HepG2 (cell line): ENCODE results near the gene TCFL5. TPM values are rescaled to one million over a fixed set of nuclear protein-coding genes. Genes with fewer than 3 reads are reported as not detected.

Experiments used
- AGO1 ChIP-seq: fragments of 200-400 bp; formaldehyde crosslinking; IDR thresholded peaks from 2 replicates; pipeline ENCODE4 v1.6.1; 2017; ENCODE audit warnings: mild to moderate bottlenecking, low read depth, low read length, moderate library complexity; ENCODE audit not compliant: poor library complexity, severe bottlenecking
- DMAP1 ChIP-seq: IDR thresholded peaks from 2 replicates; pipeline ENCODE4 v1.6.1; 2016
- ESRRA ChIP-seq: sonication (generic); formaldehyde crosslinking; IDR thresholded peaks from 2 replicates; pipeline ENCODE4 v1.5.1; 2020; ENCODE audit warnings: mild to moderate bottlenecking, low read depth, missing genetic modification reagents
- HIC2 ChIP-seq: sonication (generic); formaldehyde crosslinking; IDR thresholded peaks from 2 replicates; pipeline ENCODE4 v1.9.0; 2022; ENCODE audit warnings: low read depth, missing genetic modification reagents
- JUNB ChIP-seq: sonication (generic); formaldehyde crosslinking; IDR thresholded peaks from 2 replicates; pipeline ENCODE4 v1.8.0; 2022; ENCODE audit warnings: missing genetic modification reagents, mild to moderate bottlenecking, borderline replicate concordance
- KDM5B ChIP-seq: sonication (generic); formaldehyde crosslinking; IDR thresholded peaks from 2 replicates; pipeline ENCODE4 v1.4.0; 2020; ENCODE audit warnings: missing genetic modification reagents, mild to moderate bottlenecking, borderline replicate concordance
- MAX ChIP-seq: IDR thresholded peaks from 2 replicates; pipeline ENCODE4 v1.6.1; 2012; ENCODE audit warnings: inconsistent platforms
- MEF2D ChIP-seq: sonication (generic); formaldehyde crosslinking; IDR thresholded peaks from 2 replicates; pipeline ENCODE4 v1.5.1; 2020; ENCODE audit warnings: mild to moderate bottlenecking, missing genetic modification reagents
- PAF1 ChIP-seq: IDR thresholded peaks from 2 replicates; pipeline ENCODE4 v1.6.1; 2016; ENCODE audit warnings: missing genetic modification reagents, missing compliant biosample characterization
- RBFOX2 ChIP-seq: fragments of 200-400 bp; formaldehyde crosslinking; IDR thresholded peaks from 2 replicates; pipeline ENCODE4 v1.6.1; 2017; ENCODE audit warnings: low read depth, mild to moderate bottlenecking, low read length
- RNF219 ChIP-seq: sonication (generic); formaldehyde crosslinking; IDR thresholded peaks from 2 replicates; pipeline ENCODE4 v1.5.0; 2020; ENCODE audit warnings: mild to moderate bottlenecking, missing genetic modification reagents
- SP2 ChIP-seq: sonication (generic); formaldehyde crosslinking; IDR thresholded peaks from 2 replicates; pipeline ENCODE4 v1.5.1; 2020; ENCODE audit warnings: mild to moderate bottlenecking, missing genetic modification reagents
- SPEN ChIP-seq: sonication (generic); formaldehyde crosslinking; IDR thresholded peaks from 2 replicates; pipeline ENCODE4 v1.5.1; 2020; ENCODE audit warnings: low read depth, mild to moderate bottlenecking, missing genetic modification reagents
- STAT5B ChIP-seq: sonication (generic); formaldehyde crosslinking; IDR thresholded peaks from 2 replicates; pipeline ENCODE4 v1.4.0; 2020; ENCODE audit warnings: missing genetic modification reagents
- TOPORS ChIP-seq: sonication (generic); formaldehyde crosslinking; IDR thresholded peaks from 2 replicates; pipeline ENCODE4 v1.8.0; 2023; ENCODE audit warnings: mild to moderate bottlenecking, missing genetic modification reagents
- ZBTB20 ChIP-seq: sonication (generic); formaldehyde crosslinking; IDR thresholded peaks from 2 replicates; pipeline ENCODE4 v1.8.1; 2023; ENCODE audit warnings: missing genetic modification reagents, low read depth, mild to moderate bottlenecking, borderline replicate concordance
- ZBTB46 ChIP-seq: sonication (generic); formaldehyde crosslinking; IDR thresholded peaks from 2 replicates; pipeline ENCODE4 v1.4.0; 2020; ENCODE audit warnings: mild to moderate bottlenecking, missing genetic modification reagents, borderline replicate concordance
- ZBTB7B ChIP-seq: sonication (generic); formaldehyde crosslinking; IDR thresholded peaks from 2 replicates; pipeline ENCODE4 v1.4.0; 2020; ENCODE audit warnings: missing genetic modification reagents
- ZFP82 ChIP-seq: sonication (generic); formaldehyde crosslinking; IDR thresholded peaks from 2 replicates; pipeline ENCODE4 v1.5.1; 2020; ENCODE audit warnings: mild to moderate bottlenecking, missing genetic modification reagents, borderline replicate concordance
- ZNF124 ChIP-seq: sonication (generic); formaldehyde crosslinking; IDR thresholded peaks from 2 replicates; pipeline ENCODE4 v1.4.0; 2020; ENCODE audit warnings: missing genetic modification reagents
- ZNF441 ChIP-seq: sonication (generic); formaldehyde crosslinking; IDR thresholded peaks from 2 replicates; pipeline ENCODE4 v1.7.0; 2021; ENCODE audit warnings: missing genetic modification reagents, borderline replicate concordance
- ZNF501 ChIP-seq: sonication (generic); formaldehyde crosslinking; IDR thresholded peaks from 2 replicates; pipeline ENCODE4 v1.5.1; 2020; ENCODE audit warnings: mild to moderate bottlenecking, moderate library complexity, missing genetic modification reagents
- ZNF577 ChIP-seq: sonication (generic); formaldehyde crosslinking; IDR thresholded peaks from 2 replicates; pipeline ENCODE4 v1.4.0; 2020; ENCODE audit warnings: mild to moderate bottlenecking, low read depth, missing genetic modification reagents, borderline replicate concordance
- ZSCAN21 ChIP-seq: sonication (generic); formaldehyde crosslinking; IDR thresholded peaks from 2 replicates; pipeline ENCODE4 v1.8.0; 2022; ENCODE audit warnings: mild to moderate bottlenecking, missing genetic modification reagents, moderate library complexity, borderline replicate concordance
- polyA plus RNA-seq, 8 experiments: library from polyadenylated mRNA; depleted of rRNA in 3 of 8; stranded (reverse) in 7 of 8; unstranded in 1 of 8; fragments of >200 nt; fragmentation: Illumina TruSeq in 4 of 8; extraction: Trizol in 4 of 8; gene quantifications; 2 replicates each; pipeline versions ENCODE4 v1.2.1 to v1.2.3, GENCODE V29; 2011 to 2016; ENCODE audit warnings: low read depth in 4 of 8, missing spikeins in 1 of 8, mixed read lengths in 1 of 8; ENCODE audit not compliant: insufficient read depth in 1 of 8
- total RNA-seq, 5 experiments: library from RNA; depleted of rRNA; stranded (reverse); fragments of >200 nt; fragmentation: Illumina TruSeq; extraction: Trizol; gene quantifications; 2 replicates each; pipeline ENCODE4 v1.2.3, GENCODE V29; 2016; ENCODE audit warnings: low read depth in 1 of 5

TCFL5 gene
- total and polyA plus RNA-seq, 2 of the 13 experiments (the other 11 are each of a cell fraction or from before 2014, with no cell fraction given), result 14.8 to 20.0 TPM

- peak; percentile 31; the same call in 1 of the 2 replicates for TF ChIP-seq MAX
- TF ChIP-seq STAT5B (CRISPR knock-in tag), result no peak
- TF ChIP-seq SP2 (CRISPR knock-in tag), result no peak
- TF ChIP-seq ZBTB7B (CRISPR knock-in tag), result no peak
- peak; percentile 9; the same call in 1 of the 2 replicates for TF ChIP-seq ZNF501 (CRISPR knock-in tag)
- no peak for TF ChIP-seq ZBTB20 (CRISPR knock-in tag)
- no peak for TF ChIP-seq JUNB (CRISPR knock-in tag)
- TF ChIP-seq ZNF124 (CRISPR knock-in tag), result no peak
- peak; percentile 42; the same call in 1 of the 2 replicates for TF ChIP-seq KDM5B (CRISPR knock-in tag)
- TF ChIP-seq TOPORS (CRISPR knock-in tag), result no peak
- TF ChIP-seq HIC2 (CRISPR knock-in tag), result peak; percentile 97
- no peak; the same call in 1 of the 2 replicates for TF ChIP-seq SPEN (CRISPR knock-in tag)
- no peak for TF ChIP-seq ZBTB46 (CRISPR knock-in tag)
- TF ChIP-seq RBFOX2, result no peak; the same call in 1 of the 2 replicates
- no peak for TF ChIP-seq ZFP82 (CRISPR knock-in tag)
- no peak for TF ChIP-seq MEF2D (CRISPR knock-in tag)
- TF ChIP-seq AGO1, result no peak
- no peak for TF ChIP-seq ZNF441 (CRISPR knock-in tag)
- TF ChIP-seq ESRRA (CRISPR knock-in tag), result no peak
- TF ChIP-seq RNF219 (CRISPR knock-in tag), result no peak
- TF ChIP-seq PAF1 (CRISPR knock-in tag), result no peak
- TF ChIP-seq ZSCAN21, result no peak
- 0 out of 2 replicates have a peak, but pooled peaks have one; percentile 38 for TF ChIP-seq DMAP1 (CRISPR knock-in tag)
- no peak for TF ChIP-seq ZNF577 (CRISPR knock-in tag)
Observed at GRCh38 chr20:62824476-62825332, 36.9 kb downstream of the TCFL5 start (continued).
